Ascending aorta (tissue), 2 donors: Measurements from ENCODE around the gene CLEC16A. TPM values are rescaled to one million over a fixed set of nuclear protein-coding genes. Genes with fewer than 3 reads are reported as not detected.

ENCODE experiments used
- DNase-seq, 2 donors: peaks; one replicate each; pipeline ENCODE4 v3.0.0-alpha.2; 2019; ENCODE audit warnings: low spot score in 2 of 2
- H3K27ac ChIP-seq, 2 donors: fragments of 200-600 bp; sonication (generic); one replicate each; pipeline ENCODE4 v1.5.1; 2016 to 2017; ENCODE audit warnings: mild to moderate bottlenecking in 1 of 2
- H3K27me3 ChIP-seq: fragments of 200-600 bp; sonication (generic); one replicate; pipeline ENCODE4 v1.5.1; 2017
- H3K36me3 ChIP-seq, 2 donors: fragments of 200-600 bp; sonication (generic); one replicate each; pipeline ENCODE4 v1.5.1; 2016
- H3K4me1 ChIP-seq, 2 donors: fragments of 200-600 bp; sonication (generic); one replicate each; pipeline ENCODE4 v1.5.1; 2016 to 2017; ENCODE audit warnings: mild to moderate bottlenecking in 1 of 2
- H3K4me3 ChIP-seq, 2 donors: fragments of 200-600 bp; sonication (generic); one replicate each; pipeline ENCODE4 v1.5.1; 2016 to 2017; ENCODE audit warnings: mild to moderate bottlenecking in 1 of 2
- H3K9me3 ChIP-seq, 2 donors: fragments of 200-600 bp; sonication (generic); one replicate each; pipeline ENCODE4 v1.5.1; 2016
- CTCF ChIP-seq, 3 experiments: fragments of 200-600 bp in 2 of 3; fragments of 450-650 bp in 1 of 3; sonication (generic) in 2 of 3; IDR thresholded peaks; one replicate each; pipeline ENCODE4 v1.5.1; 2016 to 2019; ENCODE audit warnings: antibody characterized with exemption in 3 of 3, mild to moderate bottlenecking in 1 of 3, moderate library complexity in 1 of 3
- intact Hi-C: fragments of 100-400 bp; cut with DNase I; formaldehyde crosslinking; loops from one replicate; pipeline ENCODE4 v1.15.1; 2023
- total RNA-seq: library from RNA; depleted of rRNA; stranded (reverse); fragments of >200 nt; gene quantifications from one replicate; pipeline ENCODE4 v1.1.0, GENCODE V29; 2016

CLEC16A gene
- total RNA-seq, 1 donor from 2014 or later: 16.2 TPM

- H3K27ac ChIP-seq: no peak overlapping the region
- TF ChIP-seq CTCF (IDR thresholded peaks at IDR 0.05): no peak
- DNase-seq: no peak
- H3K27me3 ChIP-seq: no peaks in the 10 kb centered on the region
- peaks cover 0 to 13% of the 10 kb centered on the region in 2 donors for H3K4me1 ChIP-seq
- no peak overlapping the region for H3K4me3 ChIP-seq
- intact Hi-C loops: no loop called here
- peaks cover 10 to 20% of the 10 kb centered on the region in 2 donors for H3K36me3 ChIP-seq
- H3K9me3 ChIP-seq: no peaks in the 10 kb centered on the region
These were observed 115.2 kb downstream of the CLEC16A start for GRCh38 chr16:11059588-11059987.

GRCh38 chr16:11060364-11060763 lies 116.0 kb downstream of the CLEC16A start:
- intact Hi-C loops: no loop called here
- Histone ChIP-seq H3K27me3 (no peaks in the 10 kb centered on the region), H3K9me3 (no peaks in the 10 kb centered on the region), H3K4me3 (no peak overlapping the region), H3K4me1 (peaks cover 0 to 13% of the 10 kb centered on the region in 2 donors), H3K36me3 (peaks cover 13 to 27% of the 10 kb centered on the region in 2 donors), H3K27ac (no peak overlapping the region)
- no peak for DNase-seq
- TF ChIP-seq CTCF (IDR thresholded peaks at IDR 0.05): no peak

- Histone ChIP-seq H3K9me3 (no peaks in the 10 kb centered on the region), H3K27me3 (no peaks in the 10 kb centered on the region), H3K36me3 (peaks cover 13 to 31% of the 10 kb centered on the region in 2 donors), H3K27ac (no peak overlapping the region), H3K4me3 (no peak overlapping the region), H3K4me1 (peaks cover 0 to 13% of the 10 kb centered on the region in 2 donors)
- DNase-seq: no peak
- intact Hi-C loops: no loop called here
- TF ChIP-seq CTCF (IDR thresholded peaks at IDR 0.05): no peak
These were observed 116.5 kb downstream of the CLEC16A start for GRCh38 chr16:11060842-11061241.

- Histone ChIP-seq H3K27ac (no peak overlapping the region), H3K36me3 (peaks cover 13 to 38% of the 10 kb centered on the region in 2 donors), H3K27me3 (no peaks in the 10 kb centered on the region), H3K4me3 (no peak overlapping the region), H3K4me1 (peaks cover 0 to 10% of the 10 kb centered on the region in 2 donors), H3K9me3 (no peaks in the 10 kb centered on the region)
- no peak for TF ChIP-seq CTCF (IDR thresholded peaks at IDR 0.05)
- intact Hi-C loops: no loop called here
- DNase-seq: no peak
These were observed 117.4 kb downstream of the CLEC16A start for GRCh38 chr16:11061629-11062270.

GRCh38 chr16:11063448-11064201 lies 119.3 kb downstream of the CLEC16A start:
- intact Hi-C loops: no loop called here
- H3K4me3 ChIP-seq: no peak overlapping the region
- H3K4me1 ChIP-seq: no peaks in the 10 kb centered on the region
- DNase-seq: no peak
- no peak overlapping the region for H3K27ac ChIP-seq
- H3K9me3 ChIP-seq: no peaks in the 10 kb centered on the region
- TF ChIP-seq CTCF (IDR thresholded peaks at IDR 0.05): no peak
- H3K36me3 ChIP-seq: peaks cover 13 to 38% of the 10 kb centered on the region in 2 donors
- no peaks in the 10 kb centered on the region for H3K27me3 ChIP-seq
